Kidney (tissue), 14 donors: Measurements from ENCODE around the gene ADARB1. TPM values are rescaled to one million over a fixed set of nuclear protein-coding genes. Genes with fewer than 3 reads are reported as not detected.

Source experiments
- DNase-seq, 5 donors: peaks; one replicate each; pipeline ENCODE4 v3.0.0-alpha.2; 2013 to 2020
- FAIRE-seq: peaks from 2 replicates; lab custom pipeline; 2012; peaks lifted over from hg19 to GRCh38; lab: Jason Lieb, UNC
- H3K27ac ChIP-seq, 2 donors: one replicate each; pipeline ENCODE4 v1.7.0; 2013; ENCODE audit warnings: low read depth in 2 of 2, low read length in 2 of 2, inconsistent platforms in 1 of 2
- H3K27me3 ChIP-seq: one replicate; pipeline ENCODE4 v1.7.1; 2013; ENCODE audit warnings: low read length, inconsistent platforms; ENCODE audit not compliant: control insufficient read depth, insufficient read depth
- H3K36me3 ChIP-seq, 3 donors: one replicate each; pipeline versions ENCODE4 v1.7.0 to v1.7.1; 2013; ENCODE audit warnings: low read length in 3 of 3, control low read depth in 1 of 3, inconsistent platforms in 1 of 3; ENCODE audit not compliant: insufficient read depth in 3 of 3, control insufficient read depth in 2 of 3
- H3K4me1 ChIP-seq, 3 donors: one replicate each; pipeline versions ENCODE4 v1.7.0 to v1.7.1; 2013; ENCODE audit warnings: low read length in 3 of 3, inconsistent platforms in 1 of 3, low read depth in 1 of 3; ENCODE audit not compliant: control insufficient read depth in 2 of 3, insufficient read depth in 2 of 3
- H3K4me3 ChIP-seq, 3 donors: one replicate each; pipeline versions ENCODE4 v1.7.0 to v1.8.1; 2013; ENCODE audit warnings: low read length in 3 of 3, control low read depth in 1 of 3, inconsistent platforms in 1 of 3
- H3K9ac ChIP-seq, 3 donors: one replicate each; pipeline versions ENCODE4 v1.7.0 to v1.7.1; 2013; ENCODE audit warnings: low read length in 3 of 3, control low read depth in 1 of 3, inconsistent platforms in 1 of 3
- H3K9me3 ChIP-seq, 3 donors: one replicate each; pipeline versions ENCODE4 v1.7.0 to v1.7.1; 2013; ENCODE audit warnings: low read length in 3 of 3, control low read depth in 1 of 3, inconsistent platforms in 1 of 3; ENCODE audit not compliant: control insufficient read depth in 2 of 3, insufficient read depth in 1 of 3
- intact Hi-C: fragments of 100-400 bp; cut with DNase I; formaldehyde crosslinking; loops from one replicate; pipeline ENCODE4 v1.11.1; 2022
- polyA plus RNA-seq: library from polyadenylated mRNA; stranded (reverse); fragments of 350-450 nt; fragmentation: Illumina TruSeq; extraction: RNeasy Lipid Tissue Mini Kit (QIAGEN cat#74804); gene quantifications from one replicate; pipeline ENCODE4 v1.2.3, GENCODE V29; 2014; ENCODE audit warnings: low read depth, low replicate concordance; ENCODE audit not compliant: insufficient read depth
- total RNA-seq: library from RNA; stranded (reverse); fragmentation: NEBNext Ultra II Directional; extraction: Animal tissue kit (Norgen Biotek cat#: 25700); gene quantifications from one replicate; pipeline ENCODE4 v1.2.1, GENCODE V29; 2021
- TF ChIP-seq, protein P1 (sequence below): IDR thresholded peaks from 3 replicates; pipeline ENCODE4 v1.5.1; 2012; ENCODE audit warnings: mild to moderate bottlenecking, moderate library complexity, borderline replicate concordance; ENCODE audit not compliant: insufficient read depth; ENCODE audit errors: extremely low read depth
- donor health status: control.
- donor health status: control.
- donor health status: control.
- donor health status: control.
- donor health status: control.
- donor health status: DM: yes; HTN: yes; CAD: no.
- donor health status: Normal renal cell carcinoma (clear cell type).

The ADARB1 gene
- total and polyA plus RNA-seq, 2 donors from 2014 or later, result 6.7 to 34.9 TPM

DNA sequence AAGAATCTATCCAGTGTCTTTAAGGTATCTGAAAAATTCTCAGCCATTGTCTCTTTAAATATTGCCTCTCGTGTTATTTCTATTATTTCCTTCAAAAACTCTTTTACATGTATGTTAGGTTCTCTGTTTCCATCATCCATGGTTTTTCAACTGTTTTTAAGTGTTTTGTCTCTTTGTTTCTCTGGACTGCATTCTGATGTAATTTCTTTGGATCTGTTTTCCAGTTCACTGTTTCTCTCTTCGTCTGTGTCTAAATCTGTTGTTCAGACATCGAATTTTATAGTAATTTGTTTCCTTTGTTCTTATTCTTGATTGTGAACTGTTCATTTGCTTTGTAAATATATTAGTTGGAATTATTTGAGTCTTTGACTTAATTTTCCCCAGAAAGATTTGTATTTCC is 169.2 kb downstream of the ADARB1 start:
- intact Hi-C loops, result no loop called here
- no peak overlapping the region for H3K27ac ChIP-seq
- H3K27me3 ChIP-seq, result no peaks in the 10 kb centered on the region
- H3K4me1 ChIP-seq, result no peaks in the 10 kb centered on the region
- H3K9ac ChIP-seq, result no peak overlapping the region
- no peak overlapping the region for H3K4me3 ChIP-seq
- H3K9me3 ChIP-seq, result peaks cover 0 to 26% (median 8%) of the 10 kb centered on the region in 3 donors
- H3K36me3 ChIP-seq, result no peaks in the 10 kb centered on the region
- FAIRE-seq (no peak), DNase-seq (no peak)
- TF ChIP-seq, protein P1, sequence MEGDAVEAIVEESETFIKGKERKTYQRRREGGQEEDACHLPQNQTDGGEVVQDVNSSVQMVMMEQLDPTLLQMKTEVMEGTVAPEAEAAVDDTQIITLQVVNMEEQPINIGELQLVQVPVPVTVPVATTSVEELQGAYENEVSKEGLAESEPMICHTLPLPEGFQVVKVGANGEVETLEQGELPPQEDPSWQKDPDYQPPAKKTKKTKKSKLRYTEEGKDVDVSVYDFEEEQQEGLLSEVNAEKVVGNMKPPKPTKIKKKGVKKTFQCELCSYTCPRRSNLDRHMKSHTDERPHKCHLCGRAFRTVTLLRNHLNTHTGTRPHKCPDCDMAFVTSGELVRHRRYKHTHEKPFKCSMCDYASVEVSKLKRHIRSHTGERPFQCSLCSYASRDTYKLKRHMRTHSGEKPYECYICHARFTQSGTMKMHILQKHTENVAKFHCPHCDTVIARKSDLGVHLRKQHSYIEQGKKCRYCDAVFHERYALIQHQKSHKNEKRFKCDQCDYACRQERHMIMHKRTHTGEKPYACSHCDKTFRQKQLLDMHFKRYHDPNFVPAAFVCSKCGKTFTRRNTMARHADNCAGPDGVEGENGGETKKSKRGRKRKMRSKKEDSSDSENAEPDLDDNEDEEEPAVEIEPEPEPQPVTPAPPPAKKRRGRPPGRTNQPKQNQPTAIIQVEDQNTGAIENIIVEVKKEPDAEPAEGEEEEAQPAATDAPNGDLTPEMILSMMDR, result no peak

DNA sequence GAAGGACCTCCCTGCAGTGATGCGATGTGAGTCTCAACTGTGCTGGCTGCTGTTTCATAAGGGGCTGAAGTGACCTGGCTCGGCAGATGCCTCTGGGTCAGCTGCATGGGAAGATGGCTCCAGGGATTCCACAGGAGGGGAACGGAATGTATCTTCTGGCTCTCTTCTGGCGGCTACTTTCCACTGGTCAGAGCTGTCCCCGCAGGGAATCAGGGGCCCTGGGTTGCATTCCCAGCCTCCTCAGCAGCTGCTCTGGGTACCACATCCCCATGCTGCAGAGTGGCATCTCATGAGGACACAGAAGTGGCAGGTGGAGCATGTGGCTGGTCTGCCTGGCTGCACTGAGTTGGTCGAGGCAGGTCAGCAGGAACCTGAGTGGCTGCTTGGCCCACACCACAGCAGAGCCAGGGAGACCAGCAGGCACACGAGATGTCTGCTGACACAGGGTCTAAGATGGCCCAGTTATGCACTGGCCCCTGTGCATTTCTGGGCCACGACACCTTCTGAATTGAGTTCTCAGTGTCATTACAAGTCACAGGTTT is 170.5 kb downstream of the ADARB1 start:
- H3K9me3 ChIP-seq, result peaks cover 0 to 26% (median 8%) of the 10 kb centered on the region in 3 donors
- no peaks in the 10 kb centered on the region for H3K27me3 ChIP-seq
- FAIRE-seq (no peak), DNase-seq (no peak)
- H3K4me3 ChIP-seq, result no peak overlapping the region
- TF ChIP-seq, protein P1, result no peak
- H3K27ac ChIP-seq, result no peak overlapping the region
- intact Hi-C loops, result no loop called here
- H3K4me1 ChIP-seq, result no peaks in the 10 kb centered on the region
- no peak overlapping the region for H3K9ac ChIP-seq
- no peaks in the 10 kb centered on the region for H3K36me3 ChIP-seq

DNA sequence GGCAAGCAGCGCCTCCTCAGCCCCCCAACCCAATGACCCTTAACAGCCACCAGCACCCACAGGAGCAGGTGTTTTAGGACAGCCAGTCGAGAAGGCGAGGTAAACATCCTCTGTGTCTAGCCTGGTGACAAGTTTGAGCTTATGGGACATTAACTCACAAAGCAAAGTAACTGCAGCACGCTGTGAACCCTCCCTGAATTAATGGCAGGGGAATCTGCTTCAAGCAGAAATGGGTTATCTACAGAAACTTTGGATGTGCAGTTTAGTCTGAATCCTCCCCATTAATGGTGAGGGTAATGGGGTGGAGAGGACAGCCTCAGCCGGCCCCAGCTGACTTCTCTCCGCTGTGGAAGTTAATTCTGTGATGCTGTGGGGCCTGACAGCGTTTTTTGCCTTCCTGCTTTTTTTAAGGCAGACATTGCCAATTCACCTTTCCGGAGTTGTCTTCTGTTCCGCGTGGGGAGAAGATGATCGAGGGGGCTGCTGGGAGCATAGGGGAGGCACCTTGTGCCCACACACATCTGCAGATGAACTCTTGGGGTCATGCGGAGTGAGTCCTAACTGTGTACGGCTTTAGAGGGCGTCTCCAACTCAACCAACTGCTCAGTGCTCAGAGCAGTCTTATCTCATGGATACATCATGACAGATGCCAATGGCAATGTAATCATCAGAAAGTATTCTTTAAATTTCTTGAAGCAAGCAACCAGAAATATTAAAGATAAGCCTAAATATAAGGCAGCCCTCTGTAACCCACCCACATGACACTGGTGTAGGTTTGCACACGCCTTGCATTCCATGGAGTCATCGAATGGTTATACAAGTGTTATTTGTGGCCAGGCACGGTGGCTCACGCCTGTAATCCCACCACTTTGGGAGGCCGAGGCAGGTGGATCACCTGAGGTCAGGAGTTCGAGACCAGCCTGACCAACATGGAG is 172.3 kb downstream of the ADARB1 start:
- no peak overlapping the region for H3K4me3 ChIP-seq
- H3K36me3 ChIP-seq, result no peaks in the 10 kb centered on the region
- no peak for FAIRE-seq
- no peaks in the 10 kb centered on the region for H3K27me3 ChIP-seq
- TF ChIP-seq, protein P1, result no peak
- intact Hi-C loops, result no loop called here
- H3K4me1 ChIP-seq, result no peaks in the 10 kb centered on the region
- H3K9me3 ChIP-seq, result peaks cover 0 to 19% (median 6%) of the 10 kb centered on the region in 3 donors
- no peak overlapping the region for H3K27ac ChIP-seq
- peak in 2 of 5 donors; percentile 25 to 29 for DNase-seq
- no peak overlapping the region for H3K9ac ChIP-seq
